K562 (cell line): ENCODE measurements around the gene EPHB1. TPM values are rescaled to one million over a fixed set of nuclear protein-coding genes. Genes with fewer than 3 reads are reported as not detected.

Source experiments
- ATAC-seq: fragments of 200-7000 bp; cut with Tn5 transposase; 3 replicates; pipeline ENCODE4 v1.9.1; 2020; ENCODE audit warnings: moderate library complexity
- BruUV-seq: library from RNA; stranded (reverse); fragments of 400-500 nt; replicated peaks from 2 replicates; lab custom pipeline; 2021; lab: Mats Ljungman, UMichigan
- CTCF ChIA-PET: fragments of 300-600 bp; formaldehyde crosslinking; extraction: SDS; loops from one replicate; lab custom pipeline; 2021; ENCODE audit warnings: low intra/inter-chr PET ratio; lab: Yijun Ruan, JAX
- POLR2A ChIA-PET: fragments of 300-600, 350-650 bp; sonication (Branson Sonifier 250); formaldehyde crosslinking; extraction: SDS; loops from one replicate; lab custom pipeline; 2021; ENCODE audit warnings: antibody characterized with exemption, inconsistent platforms; lab: Yijun Ruan, JAX
- DNase-seq, 4 experiments: peaks; one replicate each; pipeline versions ENCODE4 v3.0.0 to v3.0.0-alpha.2; 2011 to 2018; ENCODE audit warnings: low spot score in 3 of 4, mixed read lengths in 3 of 4; ENCODE audit errors: extremely low read depth in 1 of 4
- FAIRE-seq: peaks from 2 replicates; lab custom pipeline; 2011; peaks lifted over from hg19 to GRCh38; lab: Jason Lieb, UNC
- H2AFZ ChIP-seq: 2 replicates; pipeline ENCODE4 v1.6.0; 2011; ENCODE audit warnings: low read depth, low read length, control low read depth, inconsistent platforms
- H3K27ac ChIP-seq: fragments of 200-600 bp; 3 replicates; pipeline ENCODE4 v1.8.0; 2011; ENCODE audit warnings: low read depth, mild to moderate bottlenecking, control low read depth, inconsistent platforms, low read length, moderate library complexity, mixed read lengths; ENCODE audit errors: extremely low read depth
- H3K27me3 ChIP-seq, 2 experiments: fragments of 300-600 bp in 1 of 2; 2 replicates in 1 of 2; 3 replicates in 1 of 2; pipeline versions ENCODE4 v1.6.0 to v1.8.0; 2011; ENCODE audit warnings: inconsistent platforms in 2 of 2, low read length in 2 of 2, mild to moderate bottlenecking in 1 of 2, mixed read lengths in 1 of 2, moderate library complexity in 1 of 2; ENCODE audit not compliant: control insufficient read depth in 2 of 2, insufficient read depth in 2 of 2
- H3K36me3 ChIP-seq: fragments of 300-600 bp; 3 replicates; pipeline ENCODE4 v1.8.0; 2011; ENCODE audit warnings: mild to moderate bottlenecking, low read length, inconsistent platforms; ENCODE audit not compliant: control insufficient read depth, insufficient read depth
- H3K4me1 ChIP-seq, 2 experiments: fragments of 200-600 bp in 1 of 2; replicated peaks in 1 of 2; 2 replicates in 1 of 2; 3 replicates in 1 of 2; pipeline versions ENCODE4 v1.5.1 to v1.8.0; 2011; ENCODE audit warnings: inconsistent platforms in 2 of 2, low read length in 2 of 2, mild to moderate bottlenecking in 1 of 2, mixed read lengths in 1 of 2, moderate library complexity in 1 of 2; ENCODE audit not compliant: control insufficient read depth in 2 of 2, insufficient read depth in 2 of 2
- H3K4me2 ChIP-seq: 2 replicates; pipeline ENCODE4 v1.6.1; 2011; ENCODE audit warnings: low read length, control low read depth, inconsistent platforms, mixed read lengths; ENCODE audit not compliant: insufficient read depth
- H3K4me3 ChIP-seq: fragments of 200-600 bp; sonication (generic), shearing (Covaris generic); 2 replicates; pipeline ENCODE4 v1.5.1; 2016; ENCODE audit warnings: control low read depth, inconsistent platforms
- H3K79me2 ChIP-seq: fragments of 200-600 bp; 3 replicates; pipeline ENCODE4 v1.8.0; 2011; ENCODE audit warnings: low read length, inconsistent platforms; ENCODE audit not compliant: control insufficient read depth, insufficient read depth
- H3K9ac ChIP-seq, 2 experiments: 2 replicates each; pipeline versions ENCODE4 v1.6.0 to v1.6.1; 2011; ENCODE audit warnings: low read depth in 2 of 2, low read length in 2 of 2, control low read depth in 1 of 2, inconsistent platforms in 1 of 2, mild to moderate bottlenecking in 1 of 2, mixed read lengths in 1 of 2; ENCODE audit not compliant: insufficient read depth in 1 of 2
- H3K9me1 ChIP-seq: one replicate; pipeline ENCODE4 v1.6.0; 2011; ENCODE audit warnings: inconsistent platforms, mild to moderate bottlenecking, low read length, moderate library complexity; ENCODE audit not compliant: control insufficient read depth, insufficient read depth
- H3K9me3 ChIP-seq: replicated peaks from 2 replicates; pipeline ENCODE4 v1.5.1; 2011; ENCODE audit warnings: low read depth, low read length, inconsistent platforms; ENCODE audit not compliant: control insufficient read depth, insufficient read depth
- H4K20me1 ChIP-seq: replicated peaks from 2 replicates; pipeline ENCODE4 v1.6.1; 2011; ENCODE audit warnings: low read length, inconsistent platforms, mixed read lengths; ENCODE audit not compliant: control insufficient read depth, insufficient read depth
- CREB5 ChIP-seq: fragments of 250-450 bp; sonication (Bioruptor Pico); IDR thresholded peaks from 2 replicates; pipeline ENCODE4 v1.5.0; 2020; ENCODE audit warnings: mild to moderate bottlenecking
- DNMT1 ChIP-seq: fragments of 450-650 bp; IDR thresholded peaks from 2 replicates; pipeline ENCODE4 v1.6.1; 2016; ENCODE audit warnings: antibody characterized with exemption, mild to moderate bottlenecking
- GTF2A2 ChIP-seq: IDR thresholded peaks from 2 replicates; pipeline ENCODE4 v1.6.1; 2016; ENCODE audit warnings: mild to moderate bottlenecking, missing genetic modification characterization, missing compliant biosample characterization
- JUND ChIP-seq, 2 experiments: IDR thresholded peaks; 2 replicates in 1 of 2; 3 replicates in 1 of 2; pipeline ENCODE4 v1.6.1; 2011; ENCODE audit warnings: borderline replicate concordance in 2 of 2, low read depth in 2 of 2, low read length in 2 of 2, improper control_type of control experiment in 1 of 2, missing biosample characterization in 1 of 2, missing genetic modification characterization in 1 of 2, missing genetic modification reagents in 1 of 2
- MBD2 ChIP-seq: sonication (generic); IDR thresholded peaks from 2 replicates; pipeline ENCODE4 v1.6.1; 2016; ENCODE audit warnings: low read depth, borderline replicate concordance
- NR2C2 ChIP-seq, 2 experiments: fragments of 200-800 bp in 1 of 2; sonication (Bioruptor generic) in 1 of 2; sonication (generic) in 1 of 2; formaldehyde crosslinking in 1 of 2; IDR thresholded peaks; 2 replicates each; pipeline versions ENCODE4 v1.6.1 to v1.8.0; 2016 to 2022; ENCODE audit warnings: mild to moderate bottlenecking in 1 of 2, missing compliant biosample characterization in 1 of 2, missing genetic modification characterization in 1 of 2, missing genetic modification reagents in 1 of 2
- STAT6 ChIP-seq: sonication (generic); formaldehyde crosslinking; IDR thresholded peaks from 2 replicates; pipeline ENCODE4 v1.8.1; 2023; ENCODE audit warnings: mild to moderate bottlenecking, missing genetic modification reagents
- TEAD2 ChIP-seq: fragments of 450-650 bp; IDR thresholded peaks from 2 replicates; pipeline ENCODE4 v1.6.1; 2016; ENCODE audit warnings: missing genetic modification characterization, control low read depth, missing compliant biosample characterization
- ZFP1 ChIP-seq: fragments of 450-650 bp; formaldehyde crosslinking; IDR thresholded peaks from 2 replicates; pipeline ENCODE4 v1.4.0; 2020; ENCODE audit warnings: mild to moderate bottlenecking, mixed read lengths
- ZNF217 ChIP-seq: sonication (generic); formaldehyde crosslinking; IDR thresholded peaks from 2 replicates; pipeline ENCODE4 v1.8.0; 2022; ENCODE audit warnings: mild to moderate bottlenecking, missing genetic modification reagents
- ZNF280B ChIP-seq: fragments of 250-450 bp; sonication (Bioruptor Pico); IDR thresholded peaks from 2 replicates; pipeline ENCODE4 v1.5.1; 2021; ENCODE audit warnings: mild to moderate bottlenecking
- ZNF561 ChIP-seq: fragments of 450-650 bp; formaldehyde crosslinking; conservative IDR thresholded peaks from 2 replicates; pipeline ENCODE4 v1.4.0; 2020; ENCODE audit warnings: mild to moderate bottlenecking, moderate library complexity
- WGBS: fragments of 100-300 bp; shearing (Covaris generic); methylation state at CpG from one replicate; pipeline ENCODE4 v1.1.6; 2016; ENCODE audit warnings: low coverage, mixed read lengths; ENCODE audit not compliant: insufficient coverage; ENCODE audit errors: missing lambda C conversion rate; 5-methylcytosine and 5-hydroxymethylcytosine counted together
- in situ Hi-C: fragments of 300-500 bp; cut with MboI; formaldehyde crosslinking; loops from 4 replicates; pipeline ENCODE4 v1.15.0; 2018; ENCODE audit warnings: inconsistent platforms, mixed read lengths
- intact Hi-C: fragments of 100-400 bp; cut with micrococcal nuclease; formaldehyde crosslinking; loops from 2 replicates; pipeline ENCODE4 v1.14.2; 2022
- polyA plus RNA-seq, 8 experiments: library from polyadenylated mRNA; depleted of rRNA in 4 of 8; stranded (reverse) in 5 of 8; unstranded in 3 of 8; fragments of >200 nt; fragmentation: Nextera tagmentation in 2 of 8; fragmentation: Illumina TruSeq in 1 of 8; extraction: Ambion mirVana in 2 of 8; extraction: Trizol in 1 of 8; gene quantifications; 2 replicates each; pipeline versions ENCODE4 v1.2.1 to v1.2.3, GENCODE V29; 2011 to 2014; ENCODE audit warnings: inconsistent platforms in 1 of 8, missing spikeins in 1 of 8
- total RNA-seq, 7 experiments: library from RNA; depleted of rRNA in 6 of 7; stranded (reverse); fragments of >200 nt in 6 of 7; fragmentation: Illumina TruSeq in 2 of 7; extraction: Trizol in 2 of 7; gene quantifications; 2 replicates each; pipeline versions ENCODE4 v1.2.1 to v1.2.3, GENCODE V29; 2011 to 2021; ENCODE audit warnings: low replicate concordance in 1 of 7

The EPHB1 gene
- total and polyA plus RNA-seq, 9 of the 15 experiments (the other 6 are each of a cell fraction or from before 2014, with no cell fraction given): 0.29 TPM; not detected in 8

- in situ Hi-C loops: no loop called here
- POLR2A ChIA-PET: no interaction called here
Observed at GRCh38 chr3:134857776-134858362, 62.8 kb downstream of the EPHB1 start.

GRCh38 chr3:134858441-134859035 lies 63.5 kb downstream of the EPHB1 start:
- ATAC-seq: no peak
- WGBS: 1% methylated on average over 6 of the region's 7 CpGs
- FAIRE-seq: no peak
- H3K27me3 ChIP-seq: no peaks in the 10 kb centered on the region
- no peak overlapping the region for H2AFZ ChIP-seq
- H3K9ac ChIP-seq: no peak overlapping the region
- in situ Hi-C loops (no loop called here), intact Hi-C loops (no loop called here)
- CTCF ChIA-PET: no interaction called here
- no peak overlapping the region for H3K4me3 ChIP-seq
- no peak overlapping the region for H3K4me2 ChIP-seq
- no peak for DNase-seq
- H3K27ac ChIP-seq: no peak overlapping the region
- no peaks in the 10 kb centered on the region for H3K79me2 ChIP-seq
- H3K36me3 ChIP-seq: no peaks in the 10 kb centered on the region
- POLR2A ChIA-PET: no interaction called here
- BruUV-seq: no TSS peak
- no peaks in the 10 kb centered on the region for H3K9me1 ChIP-seq
- H3K9me3 ChIP-seq: no peaks in the 10 kb centered on the region
- H3K4me1 ChIP-seq: no peaks in the 10 kb centered on the region
- no peaks in the 10 kb centered on the region for H4K20me1 ChIP-seq
- TF ChIP-seq ZFP1: no peak
- no peak for TF ChIP-seq ZNF280B (CRISPR knock-in tag)
- no peak for TF ChIP-seq JUND (IDR thresholded peaks at IDR 0.05; ENCODE audit: borderline replicate concordance, low read depth, low read length)
- no peak for TF ChIP-seq JUND (tag; IDR thresholded peaks at IDR 0.05; ENCODE audit: borderline replicate concordance, low read depth, low read length)
- TF ChIP-seq ZNF217 (CRISPR knock-in tag): no peak
- no peak for TF ChIP-seq MBD2
- no peak for TF ChIP-seq CREB5 (CRISPR knock-in tag)
- TF ChIP-seq STAT6 (CRISPR knock-in tag): no peak

More at GRCh38 chr3:134857776-134858362, 62.8 kb downstream of the EPHB1 start:
- H3K36me3 ChIP-seq: no peaks in the 10 kb centered on the region
- no peaks in the 10 kb centered on the region for H3K4me1 ChIP-seq
- no peaks in the 10 kb centered on the region for H3K9me3 ChIP-seq
- H3K9ac ChIP-seq: no peak overlapping the region
- H4K20me1 ChIP-seq: no peaks in the 10 kb centered on the region
- ATAC-seq (no peak), DNase-seq (no peak), FAIRE-seq (no peak)
- intact Hi-C loops: no loop called here
- CTCF ChIA-PET: no interaction called here
- no peak overlapping the region for H3K27ac ChIP-seq
- no peak overlapping the region for H3K4me3 ChIP-seq
- H3K27me3 ChIP-seq: no peaks in the 10 kb centered on the region
- H3K79me2 ChIP-seq: no peaks in the 10 kb centered on the region
- no peak for TF ChIP-seq NR2C2 (CRISPR knock-in tag; IDR thresholded peaks at IDR 0.05)
- TF ChIP-seq NR2C2 (tag; IDR thresholded peaks at IDR 0.05): no peak
- no peak for TF ChIP-seq TEAD2
- TF ChIP-seq DNMT1: no peak
- no peak for TF ChIP-seq ZNF561 (CRISPR knock-in tag)
- TF ChIP-seq GTF2A2 (tag): no peak
- BruUV-seq: no TSS peak
- no peak overlapping the region for H3K4me2 ChIP-seq
- no peak overlapping the region for H2AFZ ChIP-seq
- no peaks in the 10 kb centered on the region for H3K9me1 ChIP-seq
